GM19025 (cell line): Measurements from ENCODE around the gene AKNA.
A peak's percentile ranks its signal among the peaks of the same experiment; 100 is the strongest.

Experiments used
- ATAC-seq: cut with Tn5 transposase; IDR thresholded peaks from one replicate; pipeline ENCODE4 v1.9.1; 2021; ENCODE audit warnings: mild to moderate bottlenecking, low read depth, moderate library complexity; ENCODE audit not compliant: unreplicated experiment

AKNA gene

DNA sequence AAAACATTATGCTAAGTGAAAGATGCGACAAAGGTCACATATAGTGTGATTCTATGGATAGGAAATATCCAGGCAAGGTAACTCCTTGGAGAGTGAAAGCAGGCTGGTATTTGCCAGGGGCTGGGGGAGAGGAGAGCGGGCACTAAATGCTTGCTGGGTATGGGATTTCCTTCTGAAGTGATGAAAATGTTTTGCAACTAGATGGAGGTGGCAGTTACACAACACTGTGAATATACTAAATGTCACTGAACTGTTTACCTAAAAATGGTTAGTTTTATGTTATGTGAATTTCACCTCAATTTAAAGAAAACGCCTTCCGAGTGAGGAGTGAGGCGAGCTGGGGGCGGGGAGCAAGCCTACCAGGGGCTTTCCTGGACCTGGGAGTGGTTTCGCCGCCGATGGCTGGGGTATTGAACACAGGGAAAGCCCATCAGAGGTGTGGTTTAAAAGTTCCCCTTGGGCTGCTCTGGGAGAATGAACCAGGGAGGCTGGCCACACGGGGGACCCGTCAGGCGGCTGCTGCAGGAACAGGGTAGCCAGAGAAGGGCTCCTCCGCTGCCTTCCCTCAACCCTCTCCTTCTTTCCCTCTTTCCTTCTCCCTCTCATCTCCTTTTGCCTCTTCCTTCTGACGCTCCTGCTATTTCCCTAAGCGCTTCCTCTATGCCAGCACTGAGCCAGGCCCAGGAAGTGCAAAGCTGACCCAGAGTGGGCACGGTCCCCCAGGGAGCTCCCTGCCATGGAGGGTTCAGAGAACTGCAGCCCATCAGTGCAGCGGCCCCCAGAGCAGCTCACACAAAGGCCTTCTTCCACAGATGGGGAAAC, 4.9 kb downstream of the AKNA start:
- ATAC-seq, result peak; percentile 22

DNA sequence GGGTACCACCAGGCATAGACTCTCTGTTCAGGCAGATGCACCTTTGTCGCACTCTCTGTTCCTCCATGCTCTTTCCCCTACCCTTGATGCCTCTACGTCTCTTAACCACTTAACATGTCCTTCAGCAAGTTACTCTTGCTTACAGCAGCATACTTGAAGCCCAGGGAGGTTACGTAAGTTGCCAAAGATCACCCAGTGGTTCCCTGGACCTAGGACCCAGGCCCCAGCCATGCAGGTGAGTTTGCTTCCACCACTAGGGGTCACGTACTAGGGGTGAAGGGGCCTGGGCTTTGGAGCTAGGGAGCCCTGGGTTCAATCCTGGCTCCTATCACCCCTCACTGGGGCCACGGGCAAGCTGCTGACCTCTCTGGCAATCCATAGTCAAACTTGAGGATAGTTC, 8.9 kb downstream of the AKNA start:
- ATAC-seq, result no peak

GRCh38 chr9:114378016-114378415, 9.8 kb downstream of the AKNA start:
- ATAC-seq, result no peak

DNA sequence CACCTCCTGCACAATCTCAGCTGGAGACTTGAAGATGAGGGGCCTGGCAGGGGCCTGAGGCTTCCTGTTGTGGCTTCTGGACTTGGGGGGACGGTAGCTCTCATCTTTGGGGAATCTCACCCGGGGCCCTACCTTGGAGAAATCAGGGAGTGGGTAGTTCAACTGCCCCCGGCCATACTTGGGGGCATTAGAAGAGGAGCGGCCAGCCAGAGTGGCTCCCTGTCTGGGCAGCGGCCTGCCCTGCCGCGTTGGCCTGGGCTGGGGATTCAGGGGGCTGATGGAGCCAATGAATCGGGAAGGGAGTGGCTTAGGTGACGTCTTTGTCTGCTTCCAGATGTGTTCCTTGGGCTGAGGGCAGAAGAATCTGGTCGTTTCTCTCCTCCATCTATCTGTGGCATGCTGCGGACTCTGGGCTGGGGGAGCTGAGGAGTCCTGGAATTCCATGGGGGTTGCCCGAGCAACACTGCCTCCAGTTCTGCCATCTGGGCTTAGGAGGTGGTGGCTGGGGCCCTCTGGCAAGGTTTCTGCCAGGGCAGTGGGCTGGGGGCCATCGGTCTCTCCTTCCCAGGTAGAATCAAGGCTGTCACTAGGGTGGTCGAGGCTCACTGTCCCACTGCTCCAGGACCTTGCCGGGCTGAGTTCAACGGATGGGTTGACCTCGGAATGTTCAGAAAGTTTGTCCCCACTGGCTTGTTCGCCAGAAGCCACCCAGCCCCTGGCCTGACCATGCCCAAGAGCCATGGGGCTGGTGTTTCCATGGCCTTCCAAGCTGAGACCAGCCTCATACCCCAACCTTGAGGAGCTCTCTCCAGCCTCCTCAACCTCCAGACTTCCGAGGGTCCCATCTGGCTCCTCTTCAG, 11.0 kb downstream of the AKNA start:
- ATAC-seq, result no peak

DNA sequence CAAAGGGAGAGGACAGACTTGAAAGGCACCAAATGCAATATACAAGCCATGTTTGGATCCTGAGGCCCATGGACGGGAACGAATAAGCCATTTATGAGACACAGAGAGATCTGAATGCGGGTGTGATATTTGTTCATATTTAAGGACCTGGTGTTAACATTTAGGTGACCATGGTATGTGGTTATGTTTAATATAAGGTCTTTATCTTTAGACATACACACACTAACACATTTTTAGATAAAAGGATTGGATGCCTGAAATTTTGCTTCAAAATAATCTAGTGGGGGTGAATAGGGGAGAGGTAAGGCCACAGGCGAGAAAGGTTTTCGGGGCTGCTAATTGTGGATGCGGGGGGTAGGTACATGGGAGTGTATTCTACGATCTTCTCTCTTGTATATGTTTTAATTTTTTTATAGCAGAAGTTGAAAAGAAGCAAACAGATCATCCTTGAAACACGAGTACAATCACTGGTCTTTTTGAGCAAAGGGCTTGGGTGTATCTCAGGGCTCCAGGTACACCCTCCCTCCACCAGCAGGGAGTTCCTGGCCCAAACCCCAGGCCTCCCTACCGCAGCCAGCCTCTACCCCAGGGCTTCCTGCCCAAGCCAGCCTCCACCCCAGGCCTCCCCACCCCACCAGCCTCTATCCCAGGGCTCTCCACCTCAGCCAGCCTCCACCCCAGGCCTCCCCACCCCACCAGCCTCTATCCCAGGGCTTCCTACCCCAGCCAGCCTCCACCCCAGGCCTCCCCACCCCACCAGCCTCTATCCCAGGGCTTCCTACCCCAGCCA, 12.2 kb downstream of the AKNA start:
- no peak for ATAC-seq

DNA sequence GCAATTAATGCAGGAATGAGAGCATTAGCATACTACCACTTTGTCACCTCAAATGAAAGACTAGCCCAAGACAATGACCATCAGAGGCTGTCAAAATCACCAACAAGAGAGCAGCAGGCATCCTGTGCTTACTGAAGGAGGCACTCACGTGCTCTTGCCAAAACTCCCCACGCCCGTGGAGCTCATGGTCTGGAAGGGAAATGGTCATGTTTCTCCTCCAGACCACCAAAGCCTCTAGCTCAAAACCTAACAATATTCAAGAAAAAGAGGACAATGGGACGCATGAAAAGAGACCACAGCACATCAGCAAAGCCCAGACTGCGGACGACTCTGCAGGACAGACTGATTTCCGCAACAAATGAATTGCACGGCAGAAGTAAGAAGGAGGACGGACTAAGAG, 12.8 kb downstream of the AKNA start:
- ATAC-seq, result no peak

- no peak for ATAC-seq
Observed at GRCh38 chr9:114373960-114374730, 13.6 kb downstream of the AKNA start.

DNA sequence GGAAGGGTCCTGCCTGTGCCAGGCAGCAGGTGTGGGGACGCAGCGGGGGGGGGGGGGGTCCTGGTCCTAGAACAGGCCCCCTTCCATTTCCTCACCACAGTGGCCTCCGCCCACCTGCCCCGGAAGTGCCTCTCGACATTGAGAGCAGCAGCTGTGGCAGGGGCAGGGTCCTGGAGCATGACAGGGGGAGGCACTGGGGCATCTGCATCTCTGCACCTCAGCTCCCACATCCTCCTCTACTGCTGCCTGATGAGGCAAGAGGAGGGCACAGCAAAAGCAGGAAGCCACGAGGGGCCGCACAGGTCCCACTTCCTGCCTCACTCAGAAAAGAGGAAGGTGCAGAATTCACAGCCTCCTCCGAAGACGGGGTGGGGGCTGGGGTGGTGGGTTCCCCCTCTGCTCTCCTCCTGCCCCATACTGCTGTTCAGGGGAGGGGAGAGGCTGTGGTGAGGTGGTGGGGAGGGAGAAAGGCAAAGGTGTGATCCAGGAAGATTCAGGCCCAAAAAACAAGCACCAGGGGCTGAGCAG, 14.8 kb downstream of the AKNA start:
- ATAC-seq, result peak; percentile 92

DNA sequence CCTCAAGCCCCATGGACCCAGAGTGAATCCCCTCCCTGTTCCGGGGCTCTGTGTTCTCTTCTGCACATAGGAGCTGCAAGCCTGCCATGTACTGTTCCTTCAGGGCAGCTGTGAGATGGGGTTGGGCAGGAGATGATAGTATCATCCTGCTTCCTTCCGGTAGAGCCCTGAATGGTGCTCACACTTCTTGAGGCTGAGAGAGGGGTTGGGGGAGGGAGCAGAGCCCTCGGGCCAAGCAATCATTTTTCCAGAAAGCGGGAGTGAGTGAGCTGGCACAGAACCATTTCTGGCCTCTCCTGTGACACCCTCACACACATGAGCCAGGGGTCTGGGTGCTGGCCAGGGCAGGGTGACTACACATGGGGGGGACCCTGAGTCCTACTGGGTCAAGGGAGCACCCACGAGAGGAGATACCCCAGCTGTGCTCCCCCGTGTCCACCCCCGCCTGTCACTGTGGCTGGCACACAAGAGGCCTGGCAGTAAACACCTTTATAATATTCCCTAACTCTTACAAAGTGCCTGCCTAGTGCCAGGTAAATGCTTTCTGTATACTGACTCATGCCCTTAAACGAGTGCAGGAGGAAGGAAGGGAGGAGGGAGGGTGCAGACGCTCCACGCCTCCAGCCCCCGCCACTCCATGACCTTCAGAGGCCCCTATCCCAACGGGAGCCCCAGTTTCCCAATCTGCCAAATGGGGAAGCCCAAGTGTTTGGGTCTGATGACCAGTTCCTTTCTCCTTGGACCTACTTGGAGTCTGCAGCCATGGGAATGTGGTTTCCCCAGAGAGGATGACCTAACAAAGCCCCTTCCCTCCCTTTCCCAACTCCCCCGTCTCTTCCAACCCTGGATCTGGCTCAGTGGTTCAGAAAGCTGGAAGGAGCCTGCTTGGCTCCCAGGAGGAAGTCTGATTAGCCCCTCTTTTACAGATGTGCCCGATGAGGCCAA, 15.5 kb downstream of the AKNA start:
- no peak for ATAC-seq

DNA sequence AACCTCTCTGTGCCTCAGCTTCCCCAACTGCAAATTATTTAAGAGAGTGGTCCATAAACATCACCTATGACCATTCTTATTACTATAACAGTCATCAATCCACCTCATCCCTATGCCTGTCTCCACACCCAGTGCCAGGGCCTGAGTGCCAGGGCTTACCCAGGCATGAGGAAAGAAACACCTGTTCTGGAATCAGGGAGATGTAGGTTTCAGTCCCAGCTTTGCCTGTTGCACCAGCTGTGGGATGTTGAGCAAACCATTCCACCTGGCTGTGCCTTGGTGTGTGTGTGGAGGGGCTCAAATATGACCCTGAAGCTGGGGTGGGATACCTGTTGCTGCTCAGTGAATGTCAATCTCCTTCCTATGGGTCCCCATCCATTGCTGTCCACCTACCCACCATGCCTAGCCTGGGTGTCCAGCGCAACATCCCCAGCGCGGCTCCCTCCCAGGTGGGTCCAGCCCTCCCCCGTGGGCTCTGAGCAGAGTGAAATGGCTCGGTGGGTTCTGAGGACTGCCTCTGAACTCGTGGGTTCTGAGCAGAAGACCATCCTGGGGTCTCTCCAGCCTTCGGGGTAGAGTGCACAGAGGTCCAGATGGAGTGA, 16.3 kb downstream of the AKNA start:
- ATAC-seq, result no peak

- no peak for ATAC-seq
Observed at GRCh38 chr9:114370968-114371320, 16.8 kb downstream of the AKNA start.

DNA sequence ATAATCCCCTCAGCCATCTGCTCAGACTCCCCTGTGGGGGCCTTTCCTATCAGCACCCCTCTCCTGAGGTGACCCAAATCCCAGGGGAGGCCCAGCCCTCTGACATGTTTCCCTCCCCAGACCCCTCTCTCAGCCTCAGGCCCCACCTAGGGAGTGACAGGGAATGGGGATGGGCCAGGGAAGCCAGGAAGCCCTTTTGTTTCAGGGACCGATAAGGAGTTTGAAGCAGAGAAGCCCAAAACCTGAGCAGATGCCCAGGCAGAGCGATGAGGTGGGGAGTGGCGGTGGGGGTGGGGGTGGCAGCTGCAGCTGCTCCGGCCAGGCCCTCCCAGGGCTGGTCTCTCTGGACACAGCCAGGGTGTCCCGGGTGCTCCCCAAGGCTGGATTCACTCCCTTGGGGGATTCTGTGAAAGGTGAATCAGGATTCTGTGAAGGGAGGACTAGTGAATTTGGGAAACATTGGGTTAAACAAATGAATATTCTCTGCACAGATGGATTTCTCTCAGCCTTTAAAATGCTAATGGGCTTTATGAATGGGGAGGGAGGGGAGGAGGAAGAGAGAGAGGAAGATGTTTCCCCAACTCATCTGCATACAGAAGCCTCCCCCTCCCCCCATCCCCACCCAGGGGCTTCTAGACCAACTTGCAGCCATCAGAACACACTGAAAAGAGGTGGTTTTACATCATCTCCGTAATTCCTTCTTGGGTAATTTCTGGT, 17.4 kb downstream of the AKNA start:
- no peak for ATAC-seq

DNA sequence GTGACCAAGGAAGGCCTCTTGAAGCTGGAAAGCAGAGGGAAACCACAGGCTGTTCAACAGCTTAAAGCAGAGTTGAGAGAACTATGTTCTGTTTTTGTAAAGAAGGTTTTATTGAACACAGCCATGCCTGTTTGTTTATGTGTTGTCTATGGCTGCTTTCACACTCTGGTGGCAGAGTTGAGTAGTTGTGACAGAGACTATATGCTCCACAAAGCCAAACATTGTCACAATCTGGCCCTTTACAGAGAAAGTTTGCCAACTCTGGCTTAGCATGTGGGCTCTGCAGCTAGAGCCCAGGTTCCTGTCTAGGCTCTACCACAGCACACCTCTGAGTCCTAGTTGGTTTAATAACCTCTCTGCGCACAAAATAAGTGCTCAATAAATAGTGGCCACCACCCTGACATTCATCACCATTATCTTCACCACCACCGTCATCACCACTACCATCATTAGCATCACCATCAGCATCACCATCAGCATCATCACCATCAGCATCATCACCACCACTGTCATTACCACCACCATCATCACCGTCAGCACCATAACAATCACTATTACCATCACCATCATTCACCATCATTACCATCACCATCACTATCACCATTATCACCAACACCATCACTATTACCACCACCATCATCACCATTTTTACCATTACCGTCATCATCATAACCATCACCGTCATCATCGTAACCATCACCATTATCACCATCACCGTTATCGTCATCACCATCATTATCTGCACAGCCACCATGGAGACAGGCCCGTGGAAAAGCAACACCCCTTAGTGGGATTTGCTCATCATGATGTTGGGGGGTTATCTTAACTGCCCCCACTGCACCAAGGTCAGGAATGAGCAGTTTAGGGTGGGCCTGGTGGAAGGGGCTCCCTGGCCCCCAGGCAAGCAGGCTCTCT, 18.3 kb downstream of the AKNA start:
- ATAC-seq, result no peak

DNA sequence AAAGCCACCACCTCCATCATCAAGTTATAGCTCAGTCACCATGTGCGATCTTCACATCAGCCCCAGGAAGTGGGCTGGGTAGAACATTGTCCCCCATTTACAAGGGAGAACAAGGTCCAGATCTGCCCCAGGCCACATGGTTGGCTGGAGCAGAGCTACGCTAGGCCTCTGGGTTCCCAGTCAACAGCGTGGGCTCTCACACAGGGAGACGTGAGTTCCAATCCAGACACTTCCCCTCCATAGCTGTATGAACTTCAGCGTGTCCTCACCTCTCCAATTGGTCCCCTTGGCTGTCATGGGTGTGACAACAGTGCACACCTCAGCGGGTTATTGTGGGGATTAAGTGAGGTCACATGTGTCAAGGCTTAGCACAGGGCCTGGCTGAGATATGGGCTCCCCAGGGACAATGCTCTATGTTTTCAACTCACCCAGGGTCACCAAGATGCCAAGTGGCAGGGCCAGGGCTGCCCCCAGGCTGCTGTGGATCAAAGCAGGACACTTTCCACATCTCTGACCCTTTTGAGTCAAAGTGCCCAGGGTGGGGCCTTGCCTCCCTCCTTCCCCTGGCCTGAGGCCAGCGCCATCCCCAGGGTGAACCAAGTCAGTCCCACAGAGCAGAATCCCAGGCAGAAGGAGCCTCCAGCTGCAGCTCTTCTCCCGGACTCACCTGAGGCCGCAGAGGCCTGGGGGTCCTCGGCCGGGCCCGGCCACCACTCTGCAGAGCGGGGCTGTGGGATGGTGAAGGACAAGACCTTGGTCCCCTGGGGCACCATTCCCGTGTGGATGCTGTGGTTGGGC, 19.8 kb downstream of the AKNA start:
- ATAC-seq, result no peak

DNA sequence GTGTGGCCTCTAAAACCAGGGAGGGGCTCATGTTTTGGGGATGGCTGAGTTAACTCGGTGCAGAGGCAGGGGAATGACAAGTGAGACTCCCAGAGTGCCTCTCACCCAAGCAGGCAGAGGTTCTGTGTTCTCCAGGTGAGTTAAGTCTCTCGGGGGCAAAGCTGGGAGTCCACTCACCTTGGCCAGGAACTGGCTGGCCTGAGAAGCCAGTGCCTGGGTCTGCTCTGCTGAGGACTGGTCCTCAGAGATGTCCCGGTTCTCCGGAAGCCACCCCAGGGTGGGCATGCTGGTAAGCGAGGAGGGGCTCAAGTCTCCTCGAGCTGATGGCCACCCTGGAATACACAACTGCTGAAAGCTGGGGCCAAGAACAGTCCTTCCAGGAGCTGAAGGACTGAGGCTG, 20.4 kb downstream of the AKNA start:
- ATAC-seq, result no peak
